H9 (cell line): Measurements from ENCODE around the gene FREM1. TPM values are rescaled to one million over a fixed set of nuclear protein-coding genes. Genes with fewer than 3 reads are reported as not detected.

Source experiments
- DNase-seq: peaks from one replicate; pipeline ENCODE4 v3.0.0-alpha.2; 2017
- H2AFZ ChIP-seq: one replicate; pipeline ENCODE4 v1.6.1; 2013; ENCODE audit warnings: mild to moderate bottlenecking, low read length, control low read depth, moderate library complexity
- H2AK5ac ChIP-seq: 2 replicates; pipeline ENCODE4 v1.6.1; 2013; ENCODE audit warnings: low read length, control low read depth, mixed read lengths; ENCODE audit not compliant: insufficient read length
- H2BK120ac ChIP-seq: one replicate; pipeline ENCODE4 v1.6.1; 2013; ENCODE audit warnings: low read depth, mild to moderate bottlenecking, low read length, control low read depth, inconsistent platforms; ENCODE audit not compliant: poor library complexity, severe bottlenecking
- H2BK12ac ChIP-seq: 2 replicates; pipeline ENCODE4 v1.6.1; 2013; ENCODE audit warnings: low read length, control low read depth, mixed read lengths, low read depth; ENCODE audit not compliant: insufficient read length
- H2BK15ac ChIP-seq: 2 replicates; pipeline ENCODE4 v1.6.1; 2013; ENCODE audit warnings: low read depth, low read length, control low read depth
- H2BK20ac ChIP-seq: one replicate; pipeline ENCODE4 v1.6.1; 2013; ENCODE audit warnings: low read depth, mild to moderate bottlenecking, low read length, control low read depth, inconsistent platforms; ENCODE audit not compliant: poor library complexity, severe bottlenecking
- H2BK5ac ChIP-seq: 2 replicates; pipeline ENCODE4 v1.6.1; 2013; ENCODE audit warnings: low read length, control low read depth, mixed read lengths; ENCODE audit not compliant: insufficient read length
- H3K14ac ChIP-seq: 2 replicates; pipeline ENCODE4 v1.6.1; 2013; ENCODE audit warnings: low read length, control low read depth; ENCODE audit not compliant: insufficient read depth
- H3K18ac ChIP-seq: 2 replicates; pipeline ENCODE4 v1.6.1; 2013; ENCODE audit warnings: low read depth, mild to moderate bottlenecking, mixed read lengths, low read length, control low read depth; ENCODE audit not compliant: insufficient read length
- H3K23ac ChIP-seq: 2 replicates; pipeline ENCODE4 v1.6.1; 2013; ENCODE audit warnings: low read length, control low read depth, mixed read lengths, low read depth; ENCODE audit not compliant: insufficient read length
- H3K23me2 ChIP-seq: 2 replicates; pipeline ENCODE4 v1.6.1; 2013; ENCODE audit warnings: low read depth, mild to moderate bottlenecking, mixed read lengths, low read length, control low read depth; ENCODE audit not compliant: insufficient read length, poor library complexity, severe bottlenecking
- H3K27ac ChIP-seq: 2 replicates; pipeline ENCODE4 v1.5.1; 2013; ENCODE audit warnings: low read length, control low read depth, mixed read lengths, low read depth; ENCODE audit not compliant: insufficient read length
- H3K27me3 ChIP-seq: 2 replicates; pipeline ENCODE4 v1.6.1; 2013; ENCODE audit warnings: low read length, control low read depth, inconsistent platforms; ENCODE audit not compliant: insufficient read depth
- H3K4ac ChIP-seq: 2 replicates; pipeline ENCODE4 v1.6.1; 2013; ENCODE audit warnings: low read depth, mild to moderate bottlenecking, control low read depth, inconsistent platforms, low read length, moderate library complexity
- H3K4me1 ChIP-seq: 2 replicates; pipeline ENCODE4 v1.6.1; 2013; ENCODE audit warnings: low read length, control low read depth, inconsistent platforms; ENCODE audit not compliant: insufficient read depth
- H3K4me2 ChIP-seq: 2 replicates; pipeline ENCODE4 v1.6.1; 2013; ENCODE audit warnings: low read length, control low read depth, mixed read lengths; ENCODE audit not compliant: insufficient read length, insufficient read depth
- H3K56ac ChIP-seq: 2 replicates; pipeline ENCODE4 v1.6.1; 2013; ENCODE audit warnings: low read depth, mild to moderate bottlenecking, mixed read lengths, low read length, control low read depth; ENCODE audit not compliant: insufficient read length
- H3K79me1 ChIP-seq: 2 replicates; pipeline ENCODE4 v1.6.1; 2013; ENCODE audit warnings: low read depth, mild to moderate bottlenecking, moderate library complexity, low read length, control low read depth, inconsistent platforms; ENCODE audit not compliant: insufficient read depth, poor library complexity, severe bottlenecking
- H3K79me2 ChIP-seq: 2 replicates; pipeline ENCODE4 v1.6.1; 2013; ENCODE audit warnings: low read length, control low read depth, inconsistent platforms; ENCODE audit not compliant: insufficient read depth
- H3K9ac ChIP-seq: 2 replicates; pipeline ENCODE4 v1.6.1; 2013; ENCODE audit warnings: low read length, control low read depth, mixed read lengths; ENCODE audit not compliant: insufficient read length; ENCODE audit errors: extremely low read depth
- H3K9me3 ChIP-seq: one replicate; pipeline ENCODE4 v1.6.1; 2013; ENCODE audit warnings: low read depth, low read length, inconsistent platforms; ENCODE audit not compliant: control insufficient read depth
- H3T11ph ChIP-seq: one replicate; pipeline ENCODE4 v1.6.1; 2013; ENCODE audit warnings: mild to moderate bottlenecking, low read length, control low read depth, inconsistent platforms
- H4K20me1 ChIP-seq: one replicate; pipeline ENCODE4 v1.6.1; 2013; ENCODE audit not compliant: control insufficient read depth, insufficient read length, insufficient read depth
- H4K5ac ChIP-seq: 2 replicates; pipeline ENCODE4 v1.6.1; 2013; ENCODE audit warnings: low read depth, mild to moderate bottlenecking, mixed read lengths, low read length, control low read depth; ENCODE audit not compliant: insufficient read length
- H4K8ac ChIP-seq: replicated peaks from 2 replicates; pipeline ENCODE4 v1.6.1; 2013; ENCODE audit warnings: low read length, control low read depth, mixed read lengths, low read depth; ENCODE audit not compliant: insufficient read length
- H4K91ac ChIP-seq: 2 replicates; pipeline ENCODE4 v1.6.1; 2013; ENCODE audit warnings: low read depth, mild to moderate bottlenecking, moderate library complexity, mixed read lengths, low read length, control low read depth; ENCODE audit not compliant: insufficient read length
- H3K27ac Mint-ChIP-seq, 3 experiments: 2 replicates in 2 of 3; 3 replicates in 1 of 3; pipeline ENCODE4 v1.8.0; 2020 to 2021; ENCODE audit warnings: mixed read lengths in 3 of 3, mild to moderate bottlenecking in 1 of 3, moderate library complexity in 1 of 3
- H3K27me3 Mint-ChIP-seq: 2 replicates; pipeline ENCODE4 v1.8.0; 2021; ENCODE audit warnings: low read depth, mild to moderate bottlenecking, moderate library complexity, mixed read lengths
- H3K36me3 Mint-ChIP-seq, 3 experiments: 2 replicates in 2 of 3; 3 replicates in 1 of 3; pipeline ENCODE4 v1.8.0; 2020 to 2021; ENCODE audit warnings: low read depth in 3 of 3, mixed read lengths in 3 of 3; ENCODE audit not compliant: insufficient read depth in 1 of 3
- H3K4me1 Mint-ChIP-seq, 2 experiments: 2 replicates each; pipeline ENCODE4 v1.8.0; 2020; ENCODE audit warnings: mixed read lengths in 2 of 2
- H3K4me3 Mint-ChIP-seq, 2 experiments: 2 replicates in 1 of 2; 3 replicates in 1 of 2; pipeline ENCODE4 v1.8.0; 2020 to 2021; ENCODE audit warnings: mild to moderate bottlenecking in 2 of 2, mixed read lengths in 2 of 2, moderate library complexity in 1 of 2
- H3K9me3 Mint-ChIP-seq, 2 experiments: 2 replicates in 1 of 2; 3 replicates in 1 of 2; pipeline ENCODE4 v1.8.0; 2020; ENCODE audit warnings: mild to moderate bottlenecking in 2 of 2, mixed read lengths in 2 of 2, moderate library complexity in 1 of 2
- WGBS: extraction: QIAGEN DNeasy Blood & Tissue Kit; methylation state at CpG from one replicate; pipeline ENCODE4 v1.1.7; 2013; ENCODE audit warnings: missing lambda C conversion rate, low lambda C conversion rate, mixed read lengths; ENCODE audit not compliant: insufficient read length; ENCODE audit errors: extremely low coverage; 5-methylcytosine and 5-hydroxymethylcytosine counted together
- total RNA-seq: library from RNA; stranded (reverse); gene quantifications from 2 replicates; pipeline ENCODE4 v1.2.1, GENCODE V29; 2021
- TF ChIP-seq, protein P1 (sequence below): fragments of 200-600 bp; sonication (generic); conservative IDR thresholded peaks from 3 replicates; pipeline ENCODE4 v1.8.0; 2021; ENCODE audit warnings: antibody characterized with exemption, mild to moderate bottlenecking

Gene FREM1
- total RNA-seq, 1 experiment from 2014 or later: 0.44 TPM

DNA sequence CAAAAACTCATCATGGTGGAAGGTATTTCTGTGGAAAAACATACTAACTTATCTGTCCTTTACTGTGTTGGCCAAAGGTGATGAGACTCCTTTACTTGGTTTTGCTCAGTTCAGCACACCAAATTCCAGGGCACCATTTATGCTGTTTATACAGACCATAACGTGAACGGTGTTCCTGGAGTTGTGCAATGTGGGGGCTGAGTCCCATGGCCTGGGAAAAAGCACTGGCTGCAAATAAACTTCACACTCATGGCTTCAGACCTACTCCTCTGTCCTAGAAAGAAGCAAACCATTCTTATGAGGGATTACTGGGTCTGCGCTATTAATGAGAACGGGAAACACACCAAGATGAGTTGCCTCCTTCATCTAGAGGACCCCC lies 10.4 kb downstream of the FREM1 start:
- H3K4me1 Mint-ChIP-seq: peaks cover 20 to 36% of the 10 kb centered on the region in 2 experiments
- H4K8ac ChIP-seq: no peak overlapping the region
- no peak overlapping the region for H2BK120ac ChIP-seq
- H3K9me3 ChIP-seq: no peaks in the 10 kb centered on the region
- H4K20me1 ChIP-seq: no peaks in the 10 kb centered on the region
- no peak overlapping the region for H3K14ac ChIP-seq
- no peak overlapping the region for H3K9ac ChIP-seq
- no peak overlapping the region for H3K27ac ChIP-seq
- H3K36me3 Mint-ChIP-seq: peaks cover 0 to 9% (median 7%) of the 10 kb centered on the region in 3 experiments; a peak in 4 of 7 replicates
- no peak for DNase-seq
- no CpG with 5 or more reads among the region's 4 CpGs for WGBS
- no peak overlapping the region for H3K4ac ChIP-seq
- H3K18ac ChIP-seq: no peak overlapping the region
- H3K4me2 ChIP-seq: no peak overlapping the region
- H3K27me3 Mint-ChIP-seq: no peaks in the 10 kb centered on the region
- no peak overlapping the region for H2AK5ac ChIP-seq
- H3T11ph ChIP-seq: no peak overlapping the region
- no peak overlapping the region for H2AFZ ChIP-seq
- H4K91ac ChIP-seq: no peak overlapping the region
- H3K23me2 ChIP-seq: no peaks in the 10 kb centered on the region
- H3K27ac Mint-ChIP-seq: no peak overlapping the region
- no peak overlapping the region for H2BK20ac ChIP-seq
- H4K5ac ChIP-seq: no peak overlapping the region
- H3K79me2 ChIP-seq: no peaks in the 10 kb centered on the region
- H3K4me1 ChIP-seq: peaks cover 6% of the 10 kb centered on the region; the same call in 1 of the 2 replicates
- peaks cover 0 to 8% of the 10 kb centered on the region in 2 experiments; a peak in 4 of 5 replicates for H3K9me3 Mint-ChIP-seq
- TF ChIP-seq, protein P1, sequence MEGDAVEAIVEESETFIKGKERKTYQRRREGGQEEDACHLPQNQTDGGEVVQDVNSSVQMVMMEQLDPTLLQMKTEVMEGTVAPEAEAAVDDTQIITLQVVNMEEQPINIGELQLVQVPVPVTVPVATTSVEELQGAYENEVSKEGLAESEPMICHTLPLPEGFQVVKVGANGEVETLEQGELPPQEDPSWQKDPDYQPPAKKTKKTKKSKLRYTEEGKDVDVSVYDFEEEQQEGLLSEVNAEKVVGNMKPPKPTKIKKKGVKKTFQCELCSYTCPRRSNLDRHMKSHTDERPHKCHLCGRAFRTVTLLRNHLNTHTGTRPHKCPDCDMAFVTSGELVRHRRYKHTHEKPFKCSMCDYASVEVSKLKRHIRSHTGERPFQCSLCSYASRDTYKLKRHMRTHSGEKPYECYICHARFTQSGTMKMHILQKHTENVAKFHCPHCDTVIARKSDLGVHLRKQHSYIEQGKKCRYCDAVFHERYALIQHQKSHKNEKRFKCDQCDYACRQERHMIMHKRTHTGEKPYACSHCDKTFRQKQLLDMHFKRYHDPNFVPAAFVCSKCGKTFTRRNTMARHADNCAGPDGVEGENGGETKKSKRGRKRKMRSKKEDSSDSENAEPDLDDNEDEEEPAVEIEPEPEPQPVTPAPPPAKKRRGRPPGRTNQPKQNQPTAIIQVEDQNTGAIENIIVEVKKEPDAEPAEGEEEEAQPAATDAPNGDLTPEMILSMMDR: no peak
- H3K79me1 ChIP-seq: no peaks in the 10 kb centered on the region
- H3K4me3 Mint-ChIP-seq: no peak overlapping the region
- H2BK12ac ChIP-seq: no peak overlapping the region
- no peak overlapping the region for H2BK15ac ChIP-seq
- H3K56ac ChIP-seq: no peak overlapping the region
- H3K27me3 ChIP-seq: no peaks in the 10 kb centered on the region
- no peak overlapping the region for H2BK5ac ChIP-seq
- H3K23ac ChIP-seq: no peak overlapping the region
